ENCODE data around the gene GCSAM.

The GCSAM gene

GRCh38 chr3:112136046-112136445 lies 3.0 kb upstream of the GCSAM start:
- H3K4me3 ChIP-seq: no peak overlapping the region
- H3K9me3 ChIP-seq: no peaks in the 10 kb centered on the region
- H3K27me3 ChIP-seq (ENCODE audit: low read depth): no peaks in the 10 kb centered on the region
- no peaks in the 10 kb centered on the region for H3K36me3 ChIP-seq (replicated peaks)
- DNase-seq (ENCODE audit: low spot score in 2 of 2): no peak
- peaks cover 6% of the 10 kb centered on the region for H3K4me1 ChIP-seq
- in situ Hi-C loops (cut with MboI; ENCODE audit: low sequenced_read_pairs): no loop called here

GRCh38 chr3:112134335-112135124 lies 1.5 kb upstream of the GCSAM start:
- DNase-seq (ENCODE audit: low spot score in 2 of 2): no peak
- Histone ChIP-seq H3K4me3 (no peak overlapping the region), H3K27me3 (ENCODE audit: low read depth) (no peaks in the 10 kb centered on the region), H3K4me1 (peaks cover 9% of the 10 kb centered on the region), H3K36me3 (replicated peaks) (no peaks in the 10 kb centered on the region), H3K9me3 (no peaks in the 10 kb centered on the region)
- in situ Hi-C loops (cut with MboI; ENCODE audit: low sequenced_read_pairs): no loop called here

- Histone ChIP-seq H3K27me3 (ENCODE audit: low read depth) (no peaks in the 10 kb centered on the region), H3K36me3 (replicated peaks) (no peaks in the 10 kb centered on the region), H3K4me3 (no peak overlapping the region), H3K4me1 (peaks cover 15% of the 10 kb centered on the region), H3K9me3 (no peaks in the 10 kb centered on the region)
- in situ Hi-C loops (cut with MboI; ENCODE audit: low sequenced_read_pairs): no loop called here
- DNase-seq (ENCODE audit: low spot score in 2 of 2): no peak
Observed at GRCh38 chr3:112133626-112134334, 732 bp upstream of the GCSAM start.

- in situ Hi-C loops (cut with MboI; ENCODE audit: low sequenced_read_pairs): no loop called here
- Histone ChIP-seq H3K4me3 (no peak overlapping the region), H3K27me3 (ENCODE audit: low read depth) (no peaks in the 10 kb centered on the region), H3K9me3 (no peaks in the 10 kb centered on the region), H3K4me1 (peaks cover 16% of the 10 kb centered on the region), H3K36me3 (replicated peaks) (no peaks in the 10 kb centered on the region)
- DNase-seq (ENCODE audit: low spot score in 2 of 2): no peak
Observed at GRCh38 chr3:112132554-112132953, 494 bp downstream of the GCSAM start.

- H3K27me3 ChIP-seq (ENCODE audit: low read depth): no peaks in the 10 kb centered on the region
- no peak overlapping the region for H3K4me3 ChIP-seq
- H3K36me3 ChIP-seq (replicated peaks): no peaks in the 10 kb centered on the region
- no peak for DNase-seq (ENCODE audit: low spot score in 2 of 2)
- H3K9me3 ChIP-seq: no peaks in the 10 kb centered on the region
- peaks cover 17% of the 10 kb centered on the region for H3K4me1 ChIP-seq
- in situ Hi-C loops (cut with MboI; ENCODE audit: low sequenced_read_pairs): no loop called here
Observed at GRCh38 chr3:112132088-112132487, 960 bp downstream of the GCSAM start.

GRCh38 chr3:112131111-112131510 lies 1.9 kb downstream of the GCSAM start:
- H3K4me1 ChIP-seq: peaks cover 20% of the 10 kb centered on the region
- H3K27me3 ChIP-seq (ENCODE audit: low read depth): no peaks in the 10 kb centered on the region
- H3K36me3 ChIP-seq (replicated peaks): no peaks in the 10 kb centered on the region
- no peaks in the 10 kb centered on the region for H3K9me3 ChIP-seq
- no peak overlapping the region for H3K4me3 ChIP-seq
- no peak for DNase-seq (ENCODE audit: low spot score in 2 of 2)
- in situ Hi-C loops (cut with MboI; ENCODE audit: low sequenced_read_pairs): no loop called here

- no peak overlapping the region for H3K4me3 ChIP-seq
- H3K4me1 ChIP-seq: peaks cover 24% of the 10 kb centered on the region
- H3K36me3 ChIP-seq (replicated peaks): no peaks in the 10 kb centered on the region
- no peaks in the 10 kb centered on the region for H3K9me3 ChIP-seq
- in situ Hi-C loops (cut with MboI; ENCODE audit: low sequenced_read_pairs): no loop called here
- no peak for DNase-seq (ENCODE audit: low spot score in 2 of 2)
- no peaks in the 10 kb centered on the region for H3K27me3 ChIP-seq (ENCODE audit: low read depth)
Observed at GRCh38 chr3:112130638-112130993, 2.4 kb downstream of the GCSAM start.

GRCh38 chr3:112129925-112130637 lies 3.0 kb downstream of the GCSAM start:
- Histone ChIP-seq H3K36me3 (replicated peaks) (no peaks in the 10 kb centered on the region), H3K27me3 (ENCODE audit: low read depth) (no peaks in the 10 kb centered on the region), H3K4me3 (no peak overlapping the region), H3K4me1 (peaks cover 24% of the 10 kb centered on the region), H3K9me3 (no peaks in the 10 kb centered on the region)
- in situ Hi-C loops (cut with MboI; ENCODE audit: low sequenced_read_pairs): no loop called here
- no peak for DNase-seq (ENCODE audit: low spot score in 2 of 2)

- Histone ChIP-seq H3K4me1 (peaks cover 24% of the 10 kb centered on the region), H3K36me3 (replicated peaks) (no peaks in the 10 kb centered on the region), H3K4me3 (no peak overlapping the region), H3K27me3 (ENCODE audit: low read depth) (no peaks in the 10 kb centered on the region), H3K9me3 (no peaks in the 10 kb centered on the region)
- DNase-seq (ENCODE audit: low spot score in 2 of 2): peak; percentile 17 to 28
- in situ Hi-C loops (cut with MboI; ENCODE audit: low sequenced_read_pairs): no loop called here
Observed at GRCh38 chr3:112128843-112129727, 4.0 kb downstream of the GCSAM start.

- Histone ChIP-seq H3K4me3 (no peak overlapping the region), H3K9me3 (no peaks in the 10 kb centered on the region), H3K27me3 (ENCODE audit: low read depth) (no peaks in the 10 kb centered on the region), H3K4me1 (peaks cover 24% of the 10 kb centered on the region), H3K36me3 (replicated peaks) (no peaks in the 10 kb centered on the region)
- in situ Hi-C loops (cut with MboI; ENCODE audit: low sequenced_read_pairs): no loop called here
- DNase-seq (ENCODE audit: low spot score in 2 of 2): no peak
Observed at GRCh38 chr3:112127522-112128494, 5.2 kb downstream of the GCSAM start.

GRCh38 chr3:112126511-112126911 lies 6.5 kb downstream of the GCSAM start:
- Histone ChIP-seq H3K27me3 (ENCODE audit: low read depth) (no peaks in the 10 kb centered on the region), H3K36me3 (replicated peaks) (no peaks in the 10 kb centered on the region), H3K9me3 (no peaks in the 10 kb centered on the region), H3K4me1 (peaks cover 24% of the 10 kb centered on the region), H3K4me3 (no peak overlapping the region)
- in situ Hi-C loops (cut with MboI; ENCODE audit: low sequenced_read_pairs): no loop called here
- DNase-seq (ENCODE audit: low spot score in 2 of 2): peak; percentile 87 to 99

GRCh38 chr3:112124907-112125607 lies 8.0 kb downstream of the GCSAM start:
- in situ Hi-C loops (cut with MboI; ENCODE audit: low sequenced_read_pairs): loop anchor here (25.0 kb wide), 1 partner anchor 162 kb away; the partner anchor contains the start of gene SLC9C1
- no peak overlapping the region for H3K4me3 ChIP-seq
- no peaks in the 10 kb centered on the region for H3K27me3 ChIP-seq (ENCODE audit: low read depth)
- no peaks in the 10 kb centered on the region for H3K9me3 ChIP-seq
- H3K36me3 ChIP-seq (replicated peaks): no peaks in the 10 kb centered on the region
- DNase-seq (ENCODE audit: low spot score in 2 of 2): no peak
- peaks cover 25% of the 10 kb centered on the region for H3K4me1 ChIP-seq
